Lung (tissue), 12 donors: ENCODE data around the gene BCL2. TPM values are rescaled to one million over a fixed set of nuclear protein-coding genes. Genes with fewer than 3 reads are reported as not detected.

ENCODE experiments used
- ATAC-seq: fragments of 200-7000 bp; cut with Tn5 transposase; one replicate; pipeline ENCODE4 v1.9.1; 2020; ENCODE audit warnings: moderate number of reproducible peaks; ENCODE audit not compliant: insufficient read depth, low FRiP score
- DNase-seq, 3 donors: peaks; one replicate each; pipeline ENCODE4 v3.0.0-alpha.2; 2013 to 2017
- H3K27ac ChIP-seq, 2 donors: one replicate each; pipeline ENCODE4 v1.5.1; 2013; ENCODE audit warnings: mild to moderate bottlenecking in 2 of 2, moderate library complexity in 2 of 2, control low read depth in 1 of 2, inconsistent platforms in 1 of 2, low read depth in 1 of 2, low read length in 1 of 2
- H3K27me3 ChIP-seq, 3 donors: one replicate each; pipeline ENCODE4 v1.5.1; 2013; ENCODE audit warnings: low read length in 2 of 3; ENCODE audit not compliant: control insufficient read depth in 3 of 3, insufficient read depth in 3 of 3
- H3K36me3 ChIP-seq, 4 donors: one replicate each; pipeline ENCODE4 v1.5.1; 2013; ENCODE audit warnings: low read length in 4 of 4, mild to moderate bottlenecking in 1 of 4, moderate library complexity in 1 of 4; ENCODE audit not compliant: control insufficient read depth in 4 of 4, insufficient read depth in 4 of 4
- H3K4me1 ChIP-seq, 5 donors: one replicate each; pipeline ENCODE4 v1.5.1; 2013; ENCODE audit warnings: low read length in 5 of 5, mild to moderate bottlenecking in 2 of 5, moderate library complexity in 1 of 5; ENCODE audit not compliant: control insufficient read depth in 5 of 5, insufficient read depth in 5 of 5
- H3K4me3 ChIP-seq: one replicate; pipeline ENCODE4 v1.5.1; 2013; ENCODE audit warnings: mild to moderate bottlenecking, control low read depth, moderate library complexity
- H3K9ac ChIP-seq, 2 donors: one replicate each; pipeline ENCODE4 v1.5.1; 2013; ENCODE audit warnings: low read length in 2 of 2, control low read depth in 1 of 2; ENCODE audit not compliant: insufficient read depth in 1 of 2
- H3K9me3 ChIP-seq, 4 donors: one replicate each; pipeline ENCODE4 v1.5.1; 2013; ENCODE audit warnings: low read length in 3 of 4, mild to moderate bottlenecking in 1 of 4, moderate library complexity in 1 of 4; ENCODE audit not compliant: control insufficient read depth in 4 of 4, insufficient read depth in 3 of 4
- WGBS, 2 donors: extraction: QIAGEN DNeasy Blood & Tissue Kit; methylation state at CpG; one replicate each; pipeline ENCODE4 v1.1.7; 2013; 5-methylcytosine and 5-hydroxymethylcytosine counted together
- polyA plus RNA-seq, 2 donors: library from polyadenylated mRNA; stranded (reverse); fragments of 200-250 nt; gene quantifications; one replicate each; pipeline ENCODE4 v1.2.1, GENCODE V29; 2013
- total RNA-seq, 2 donors: library from RNA; depleted of rRNA in 1 of 2; stranded (reverse); fragments of >200 nt in 1 of 2; gene quantifications; one replicate each; pipeline ENCODE4 v1.2.1, GENCODE V29; 2014 to 2021
- TF ChIP-seq, protein P1 (sequence below): IDR thresholded peaks from 2 replicates; pipeline ENCODE4 v1.5.1; 2012; ENCODE audit warnings: mild to moderate bottlenecking; ENCODE audit errors: control extremely low read depth, extremely low read depth
- donor health status: control.
- donor health status: control.
- donor health status: Bipolar disorder and iron deficiency.
- donor health status: healthy.
- donor health status: DM: yes; HTN: yes; CAD: no.

Gene BCL2
- total and polyA plus RNA-seq, 4 donors: 1.5 to 30.9 (median 5.3) TPM

DNA sequence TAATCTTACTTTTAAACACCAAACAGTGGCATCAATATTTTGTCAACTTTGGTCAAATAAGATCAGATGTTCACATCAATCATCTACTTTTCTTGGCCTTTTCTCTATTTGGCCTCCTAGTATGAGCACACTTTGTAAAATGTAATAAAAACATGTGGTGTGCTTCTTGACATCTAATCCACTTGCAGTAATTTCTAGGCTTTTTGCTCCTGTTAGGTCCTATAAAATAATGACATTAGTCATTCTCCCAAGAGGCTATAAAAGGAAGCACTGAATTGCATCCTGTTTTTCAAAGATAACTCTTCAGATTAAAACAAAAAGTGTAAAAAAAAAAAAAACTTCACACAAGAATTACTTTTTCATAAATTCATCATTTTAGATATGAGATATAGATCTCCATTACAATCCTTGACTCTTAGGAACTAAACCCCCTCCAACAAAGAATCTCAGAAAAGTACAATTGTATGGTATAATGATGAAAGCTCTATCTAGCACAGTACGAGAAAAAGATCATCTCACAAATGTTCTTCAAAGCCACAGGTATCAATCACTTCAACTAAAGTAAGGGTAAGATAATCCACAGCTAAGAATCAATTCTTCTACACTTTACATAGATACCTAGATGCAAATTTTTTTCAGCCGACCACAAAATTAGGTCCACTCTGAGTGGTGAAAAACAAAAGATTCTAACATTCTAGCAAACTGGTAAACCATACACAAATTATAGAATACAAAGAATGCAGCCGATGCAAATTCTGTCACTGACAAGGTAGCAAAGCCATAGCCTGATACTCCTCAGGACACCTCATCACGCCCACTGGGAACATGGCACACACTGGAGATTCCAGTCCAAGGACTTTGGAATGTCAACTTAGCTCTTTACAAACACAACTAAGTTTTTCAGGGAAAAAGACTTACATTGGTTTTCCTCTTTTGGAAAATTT lies 2.7 kb downstream of the BCL2 start:
- 81 to 85% methylated on average over 4 of the region's 4 CpGs for WGBS, 2 donors
- DNase-seq (no peak), ATAC-seq (no peak)
- Histone ChIP-seq H3K36me3 (no peaks in the 10 kb centered on the region), H3K9ac (no peak overlapping the region), H3K27me3 (no peaks in the 10 kb centered on the region), H3K4me3 (no peak overlapping the region), H3K4me1 (peaks cover 0 to 49% (median 5%) of the 10 kb centered on the region in 5 donors), H3K27ac (no peak overlapping the region), H3K9me3 (no peaks in the 10 kb centered on the region)
- TF ChIP-seq, protein P1, sequence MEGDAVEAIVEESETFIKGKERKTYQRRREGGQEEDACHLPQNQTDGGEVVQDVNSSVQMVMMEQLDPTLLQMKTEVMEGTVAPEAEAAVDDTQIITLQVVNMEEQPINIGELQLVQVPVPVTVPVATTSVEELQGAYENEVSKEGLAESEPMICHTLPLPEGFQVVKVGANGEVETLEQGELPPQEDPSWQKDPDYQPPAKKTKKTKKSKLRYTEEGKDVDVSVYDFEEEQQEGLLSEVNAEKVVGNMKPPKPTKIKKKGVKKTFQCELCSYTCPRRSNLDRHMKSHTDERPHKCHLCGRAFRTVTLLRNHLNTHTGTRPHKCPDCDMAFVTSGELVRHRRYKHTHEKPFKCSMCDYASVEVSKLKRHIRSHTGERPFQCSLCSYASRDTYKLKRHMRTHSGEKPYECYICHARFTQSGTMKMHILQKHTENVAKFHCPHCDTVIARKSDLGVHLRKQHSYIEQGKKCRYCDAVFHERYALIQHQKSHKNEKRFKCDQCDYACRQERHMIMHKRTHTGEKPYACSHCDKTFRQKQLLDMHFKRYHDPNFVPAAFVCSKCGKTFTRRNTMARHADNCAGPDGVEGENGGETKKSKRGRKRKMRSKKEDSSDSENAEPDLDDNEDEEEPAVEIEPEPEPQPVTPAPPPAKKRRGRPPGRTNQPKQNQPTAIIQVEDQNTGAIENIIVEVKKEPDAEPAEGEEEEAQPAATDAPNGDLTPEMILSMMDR: no peak

DNA sequence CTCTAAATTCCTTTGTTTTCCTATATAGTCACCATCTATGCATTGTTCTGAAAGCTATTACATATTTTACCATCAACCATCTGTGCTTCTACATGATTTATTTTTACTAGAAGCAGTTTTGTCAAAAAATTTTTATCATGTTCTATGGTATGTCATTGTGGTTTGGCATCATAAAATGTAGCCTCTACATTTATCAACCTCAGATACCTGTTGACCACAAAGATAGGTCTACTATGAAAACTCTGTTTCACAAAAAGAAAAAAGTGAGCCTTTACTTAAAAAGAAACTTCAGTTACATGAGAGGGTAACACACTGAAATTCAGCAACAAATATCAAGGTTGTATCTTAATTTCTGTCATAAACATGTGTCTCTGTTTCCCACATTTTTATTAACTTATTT lies 3.7 kb downstream of the BCL2 start:
- H3K27me3 ChIP-seq: no peaks in the 10 kb centered on the region
- DNase-seq: no peak
- no peaks in the 10 kb centered on the region for H3K9me3 ChIP-seq
- H3K27ac ChIP-seq: no peak overlapping the region
- TF ChIP-seq, protein P1: no peak
- no peak overlapping the region for H3K9ac ChIP-seq
- ATAC-seq: no peak
- H3K4me3 ChIP-seq: no peak overlapping the region
- H3K36me3 ChIP-seq: no peaks in the 10 kb centered on the region
- peaks cover 0 to 47% (median 5%) of the 10 kb centered on the region in 5 donors for H3K4me1 ChIP-seq

DNA sequence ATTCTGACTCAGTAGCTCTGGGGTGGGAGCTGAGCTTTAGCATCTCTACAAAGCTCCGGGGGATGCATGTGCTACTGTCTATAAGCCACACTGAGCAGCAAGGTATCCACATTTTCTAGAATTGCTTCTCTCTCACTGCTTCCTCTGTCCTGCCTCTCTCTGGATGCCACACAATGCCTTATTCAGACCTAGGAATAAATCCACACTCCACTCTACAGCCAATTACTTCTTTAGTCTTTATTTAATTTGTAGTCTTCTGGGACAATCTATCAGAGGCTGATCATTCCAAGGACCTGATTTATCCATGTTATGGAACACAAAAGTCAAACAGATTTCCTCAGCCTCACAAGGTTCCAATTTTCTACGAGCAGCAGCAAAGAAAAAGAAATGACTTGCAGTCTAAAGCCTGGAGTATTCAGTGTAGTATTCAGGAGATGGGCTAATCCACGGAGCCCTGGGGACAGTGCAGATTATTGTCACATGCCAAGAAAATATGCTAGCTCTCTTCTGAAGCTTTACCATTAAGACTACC lies 4.4 kb downstream of the BCL2 start:
- ATAC-seq (no peak), DNase-seq (no peak)
- WGBS, 2 donors: 64 to 78% methylated on average over 3 of the region's 3 CpGs
- no peaks in the 10 kb centered on the region for H3K36me3 ChIP-seq
- H3K27ac ChIP-seq: no peak overlapping the region
- H3K4me1 ChIP-seq: peaks cover 0 to 48% (median 5%) of the 10 kb centered on the region in 5 donors
- H3K9me3 ChIP-seq: no peaks in the 10 kb centered on the region
- no peak overlapping the region for H3K9ac ChIP-seq
- H3K27me3 ChIP-seq: no peaks in the 10 kb centered on the region
- TF ChIP-seq, protein P1: no peak
- no peak overlapping the region for H3K4me3 ChIP-seq
